ENCODE measurements around the gene NRBF2.

GRCh38 chr10:63125459-63125858 is 7.7 kb upstream of the NRBF2 start:
- TF ChIP-seq SPI1 (IDR thresholded peaks at IDR 0.05; ENCODE audit: low read depth, low read length) (no peak), PAX5 (IDR thresholded peaks at IDR 0.05; ENCODE audit: insufficient read depth, low read length, severe bottlenecking) (no peak), POLR2A (IDR thresholded peaks at IDR 0.05; ENCODE audit: low read depth, low read length) (no peak), POLR2AphosphoS5 (IDR thresholded peaks at IDR 0.05; ENCODE audit: low read depth, low read length) (no peak), POU2F2 (IDR thresholded peaks at IDR 0.05; ENCODE audit: low read depth, low read length) (no peak), TAF1 (IDR thresholded peaks at IDR 0.05; ENCODE audit: low read depth, low read length) (no peak)
